WTC11 (cell line): ENCODE results near the gene FGD5. TPM values are rescaled to one million over a fixed set of nuclear protein-coding genes. Genes with fewer than 3 reads are reported as not detected.

ENCODE experiments used
- ATAC-seq: fragments of 200-7000 bp; cut with Tn5 transposase; 2 replicates; pipeline ENCODE4 v1.10.0; 2021; ENCODE audit warnings: mild to moderate bottlenecking, moderate library complexity
- CTCF ChIA-PET: fragments of 300-600 bp; sonication (Branson Sonifier 250); formaldehyde crosslinking; loops from one replicate; lab custom pipeline; 2021; ENCODE audit warnings: antibody characterized with exemption; lab: Charles Lee
- POLR2A ChIA-PET: fragments of 350-600 bp; sonication (Branson Sonifier 250); formaldehyde crosslinking; loops from one replicate; lab custom pipeline; 2021; ENCODE audit warnings: antibody characterized with exemption; lab: Charles Lee
- DNase-seq: peaks from one replicate; pipeline ENCODE4 v3.0.0; 2021; ENCODE audit warnings: low spot score
- H3K27ac Mint-ChIP-seq: 2 replicates; pipeline ENCODE4 v1.8.0; 2021; ENCODE audit warnings: mixed read lengths
- H3K27me3 Mint-ChIP-seq: 2 replicates; pipeline ENCODE4 v1.8.0; 2021; ENCODE audit warnings: low read depth, mild to moderate bottlenecking, moderate library complexity, mixed read lengths
- H3K36me3 Mint-ChIP-seq: 2 replicates; pipeline ENCODE4 v1.8.0; 2021; ENCODE audit warnings: mixed read lengths
- H3K4me1 Mint-ChIP-seq: 2 replicates; pipeline ENCODE4 v1.8.0; 2022; ENCODE audit warnings: mixed read lengths
- H3K4me3 Mint-ChIP-seq: 2 replicates; pipeline ENCODE4 v1.8.0; 2021; ENCODE audit warnings: mild to moderate bottlenecking, moderate library complexity, mixed read lengths
- H3K9me3 Mint-ChIP-seq: 2 replicates; pipeline ENCODE4 v1.8.0; 2021; ENCODE audit warnings: mixed read lengths
- ARID4B ChIP-seq: sonication (generic); formaldehyde crosslinking; IDR thresholded peaks from 2 replicates; pipeline ENCODE4 v1.8.0; 2023; ENCODE audit warnings: missing genetic modification reagents, mild to moderate bottlenecking, borderline replicate concordance
- ATF3 ChIP-seq: sonication (generic); formaldehyde crosslinking; conservative IDR thresholded peaks from 2 replicates; pipeline ENCODE4 v1.8.1; 2022; ENCODE audit warnings: mild to moderate bottlenecking, missing genetic modification reagents
- ATF6 ChIP-seq: sonication (generic); formaldehyde crosslinking; IDR thresholded peaks from 2 replicates; pipeline ENCODE4 v1.8.1; 2023; ENCODE audit warnings: mild to moderate bottlenecking, missing genetic modification reagents
- CTCF ChIP-seq: fragments of 200-600 bp; IDR thresholded peaks from 2 replicates; pipeline ENCODE4 v1.8.0; 2022; ENCODE audit warnings: antibody characterized with exemption
- E2F1 ChIP-seq: sonication (generic); formaldehyde crosslinking; IDR thresholded peaks from 2 replicates; pipeline ENCODE4 v1.8.0; 2022; ENCODE audit warnings: mild to moderate bottlenecking, missing genetic modification reagents
- E2F5 ChIP-seq: sonication (generic); formaldehyde crosslinking; IDR thresholded peaks from 2 replicates; pipeline ENCODE4 v1.8.1; 2022; ENCODE audit warnings: mild to moderate bottlenecking, moderate library complexity, missing genetic modification reagents
- ETV6 ChIP-seq: sonication (generic); formaldehyde crosslinking; IDR thresholded peaks from 2 replicates; pipeline ENCODE4 v1.8.1; 2022; ENCODE audit warnings: mild to moderate bottlenecking, missing genetic modification reagents
- IRF1 ChIP-seq: sonication (generic); formaldehyde crosslinking; IDR thresholded peaks from 2 replicates; pipeline ENCODE4 v1.8.0; 2023; ENCODE audit warnings: missing genetic modification reagents
- IRF2 ChIP-seq: sonication (generic); formaldehyde crosslinking; IDR thresholded peaks from 2 replicates; pipeline ENCODE4 v1.8.0; 2022; ENCODE audit warnings: low read depth, missing genetic modification reagents, borderline replicate concordance
- JUN ChIP-seq: sonication (generic); formaldehyde crosslinking; IDR thresholded peaks from 2 replicates; pipeline ENCODE4 v1.8.0; 2023; ENCODE audit warnings: mild to moderate bottlenecking, missing genetic modification reagents
- KAT7 ChIP-seq: sonication (generic); formaldehyde crosslinking; IDR thresholded peaks from 2 replicates; pipeline ENCODE4 v1.8.1; 2023; ENCODE audit warnings: missing genetic modification reagents, mild to moderate bottlenecking, borderline replicate concordance
- MAX ChIP-seq: sonication (generic); formaldehyde crosslinking; IDR thresholded peaks from 2 replicates; pipeline ENCODE4 v1.8.0; 2022; ENCODE audit warnings: mild to moderate bottlenecking, missing genetic modification reagents
- NFATC4 ChIP-seq: fragments of 250-450 bp; sonication (Bioruptor Pico); IDR thresholded peaks from 2 replicates; pipeline ENCODE4 v1.9.0; 2021; ENCODE audit warnings: mild to moderate bottlenecking
- USF1 ChIP-seq: sonication (generic); formaldehyde crosslinking; IDR thresholded peaks from 2 replicates; pipeline ENCODE4 v1.8.0; 2022; ENCODE audit warnings: mild to moderate bottlenecking, missing genetic modification reagents
- USF2 ChIP-seq: sonication (generic); formaldehyde crosslinking; IDR thresholded peaks from 2 replicates; pipeline ENCODE4 v1.8.1; 2023; ENCODE audit warnings: mild to moderate bottlenecking, missing genetic modification reagents, moderate library complexity
- ZNF121 ChIP-seq: sonication (generic); formaldehyde crosslinking; IDR thresholded peaks from 2 replicates; pipeline ENCODE4 v1.8.0; 2023; ENCODE audit warnings: missing genetic modification reagents
- ZNF232 ChIP-seq: sonication (generic); formaldehyde crosslinking; IDR thresholded peaks from 2 replicates; pipeline ENCODE4 v1.8.0; 2022; ENCODE audit warnings: mild to moderate bottlenecking, missing genetic modification reagents
- ZNF317 ChIP-seq: sonication (generic); formaldehyde crosslinking; IDR thresholded peaks from 2 replicates; pipeline ENCODE4 v1.8.1; 2023; ENCODE audit warnings: low read depth, mild to moderate bottlenecking, moderate library complexity, missing genetic modification reagents, borderline replicate concordance
- total RNA-seq: library from RNA; stranded (reverse); gene quantifications from 3 replicates; pipeline ENCODE4 v1.2.3, GENCODE V29; 2021

The FGD5 gene
- total RNA-seq, 1 experiment from 2014 or later, result 18.3 TPM

- ChIA-PET CTCF (interaction anchor here (0.5 to 3.0 kb wide), 49 partner anchors 8 to 360 kb away, joined by 3 to 74 read pairs (median 4); partner anchors contain the start of genes C3orf20, CCDC174 and NR2C2), POLR2A (interaction anchor here (0.6 kb wide), 1 partner anchor 110 kb away, joined by 3 read pairs; no protein-coding TSS in a partner anchor)
- ATAC-seq (peak; percentile 89), DNase-seq (peak; percentile 90)
- H3K9me3 Mint-ChIP-seq, result no peaks in the 10 kb centered on the region
- H3K36me3 Mint-ChIP-seq, result no peaks in the 10 kb centered on the region
- H3K4me1 Mint-ChIP-seq, result peaks cover 4% of the 10 kb centered on the region
- no peak overlapping the region for H3K27ac Mint-ChIP-seq
- H3K4me3 Mint-ChIP-seq, result no peak overlapping the region
- no peaks in the 10 kb centered on the region for H3K27me3 Mint-ChIP-seq
- TF ChIP-seq IRF1 (CRISPR knock-in tag), result no peak
- TF ChIP-seq MAX (CRISPR knock-in tag), result 0 out of 2 replicates have a peak, but pooled peaks have one; percentile 45
- peak; percentile 50; the same call in 1 of the 2 replicates for TF ChIP-seq ZNF232
- no peak for TF ChIP-seq E2F1 (CRISPR knock-in tag)
- TF ChIP-seq IRF2 (CRISPR knock-in tag), result no peak
- no peak for TF ChIP-seq ATF6 (CRISPR knock-in tag)
- TF ChIP-seq ETV6, result no peak
- TF ChIP-seq ATF3 (CRISPR knock-in tag), result no peak
- TF ChIP-seq JUN, result no peak
- no peak for TF ChIP-seq USF2
- TF ChIP-seq CTCF, result peak; percentile 98
- TF ChIP-seq USF1 (CRISPR knock-in tag), result no peak
- TF ChIP-seq ZNF317, result no peak
- no peak for TF ChIP-seq ARID4B (CRISPR knock-in tag)
- TF ChIP-seq E2F5 (CRISPR knock-in tag), result no peak
- peak; percentile 76 for TF ChIP-seq ZNF121 (CRISPR knock-in tag)
- TF ChIP-seq KAT7 (CRISPR knock-in tag), result no peak
- no peak for TF ChIP-seq NFATC4 (CRISPR knock-in tag)
Observed at GRCh38 chr3:14921034-14921616, 102.4 kb downstream of the FGD5 start.
